Vagina (tissue), 2 donors: ENCODE results near the gene STX3.

ENCODE experiments used
- CTCF ChIP-seq, 3 experiments: fragments of 450-650 bp in 2 of 3; fragments of 200-600 bp in 1 of 3; sonication (generic) in 1 of 3; IDR thresholded peaks; one replicate each; pipeline ENCODE4 v1.5.1; 2017 to 2019; ENCODE audit warnings: antibody characterized with exemption in 3 of 3, mild to moderate bottlenecking in 2 of 3, moderate library complexity in 2 of 3
- POLR2A ChIP-seq, 2 donors: fragments of 450-650 bp; IDR thresholded peaks; one replicate each; pipeline ENCODE4 v1.6.1; 2017; ENCODE audit warnings: antibody characterized with exemption in 2 of 2, mild to moderate bottlenecking in 2 of 2, moderate library complexity in 2 of 2

GRCh38 chr11:59787816-59788215 is 32.6 kb downstream of the STX3 start:
- TF ChIP-seq CTCF (IDR thresholded peaks at IDR 0.05) (no peak), POLR2A (IDR thresholded peaks at IDR 0.05) (no peak)
